Heart right ventricle (tissue), 16 donors: ENCODE results near the gene DOCK1. TPM values are rescaled to one million over a fixed set of nuclear protein-coding genes. Genes with fewer than 3 reads are reported as not detected.

ENCODE experiments used
- ATAC-seq, 8 donors: fragments of 200-7000 bp; cut with Tn5 transposase; one replicate each; pipeline ENCODE4 v1.9.1; 2020; ENCODE audit warnings: mild to moderate bottlenecking in 8 of 8, moderate library complexity in 8 of 8, moderate number of reproducible peaks in 1 of 8
- DNase-seq, 2 donors: peaks; one replicate each; pipeline ENCODE4 v3.0.0-alpha.2; 2020
- H3K27ac ChIP-seq, 10 donors: fragments of 200-600 bp; sonication (generic) in 2 of 10; one replicate each; pipeline versions ENCODE4 v1.5.0 to v1.8.0; 2020 to 2022; ENCODE audit warnings: mild to moderate bottlenecking in 3 of 10
- H3K27me3 ChIP-seq, 7 donors: fragments of 200-600 bp; one replicate each; pipeline ENCODE4 v1.8.0; 2021 to 2022; ENCODE audit warnings: mild to moderate bottlenecking in 2 of 7
- H3K36me3 ChIP-seq, 9 donors: fragments of 200-600 bp; sonication (generic) in 1 of 9; one replicate each; pipeline versions ENCODE4 v1.5.0 to v1.8.0; 2020 to 2022; ENCODE audit warnings: mild to moderate bottlenecking in 2 of 9
- H3K4me1 ChIP-seq, 9 donors: fragments of 200-600 bp; sonication (generic) in 1 of 9; one replicate each; pipeline versions ENCODE4 v1.5.0 to v1.8.0; 2020 to 2022; ENCODE audit warnings: mild to moderate bottlenecking in 4 of 9
- H3K4me3 ChIP-seq, 10 donors: fragments of 200-600 bp; sonication (generic) in 2 of 10; one replicate each; pipeline versions ENCODE4 v1.5.0 to v1.8.0; 2020 to 2022; ENCODE audit warnings: mild to moderate bottlenecking in 7 of 10, moderate library complexity in 2 of 10
- H3K9me3 ChIP-seq, 11 donors: fragments of 200-600 bp in 10 of 11; sonication (generic) in 2 of 11; one replicate each; pipeline versions ENCODE4 v1.5.0 to v1.8.0; 2013 to 2022; ENCODE audit warnings: mild to moderate bottlenecking in 2 of 11, control low read depth in 1 of 11, moderate library complexity in 1 of 11
- CTCF ChIP-seq, 9 donors: fragments of 200-600 bp; sonication (generic) in 2 of 9; IDR thresholded peaks; one replicate each; pipeline versions ENCODE4 v1.5.0 to v1.8.0; 2021 to 2022; ENCODE audit warnings: antibody characterized with exemption in 9 of 9, mild to moderate bottlenecking in 5 of 9, moderate library complexity in 1 of 9
- WGBS, 2 donors: extraction: QIAGEN DNeasy Blood & Tissue Kit; methylation state at CpG; one replicate each; pipeline ENCODE4 v1.1.7; 2013; ENCODE audit warnings: inconsistent platforms in 1 of 2; 5-methylcytosine and 5-hydroxymethylcytosine counted together
- intact Hi-C, 10 donors: fragments of 100-400 bp; cut with DNase I; formaldehyde crosslinking; loops; one replicate each; pipeline versions ENCODE4 v1.11.1 to v1.14.2; 2022
- polyA plus RNA-seq, 2 donors: library from polyadenylated mRNA; stranded (reverse); fragments of 200-250 nt; gene quantifications; one replicate each; pipeline ENCODE4 v1.2.3, GENCODE V29; 2013
- total RNA-seq, 10 donors: library from RNA; stranded (reverse); fragmentation: NEBNext Ultra II Directional in 3 of 10; extraction: Animal tissue kit (Norgen Biotek cat#: 25700) in 3 of 10; gene quantifications; one replicate each; pipeline versions ENCODE4 v1.2.1 to v1.2.4, GENCODE V29; 2021 to 2023
- donor health status: Arrhythmogenic right ventricular cardiomyopathy.
- donor health status: ischemic (EF 13 %, LVEDD 7.1; RV severe dilation, severe dysfunction).
- donor health status: healthy with polysubstance abuse.
- donor health status: DM: no; HTN: yes; CAD: no.
- donor health status: DM: no; HTN: no; CAD: no.
- donor health status: ischemic (EF 25% LVEDD 6.9; RV normal size, moderate dysfunction).
- donor health status: ischemic (EF 25% LVEDD 5.7; RV mildly dilated, moderate dysfunction).
- donor health status: healthy.
- donor health status: DM: yes; HTN: yes; CAD: no.
- donor health status: Ischemic cardiomyopathy.
- donor health status: ischemic (EF 35%, LVEDD 5.7; RV mildly dilated, moderate dysfunction).
- donor health status: nonischemic (EF 11% LVEDD 7.7; RV severe dilation, severe dysfunction).
- donor health status: DM: yes; HTN: yes; CAD: no.
- donor health status: PGD.
- donor health status: ischemic (EF 29% LVEDD 5.4; RV normal size, mild dysfunction).
- donor health status: nonischemic (EF 23%, LVEDD 6.1; RV moderate dilation, normal function).

DOCK1 gene
- total and polyA plus RNA-seq, 12 donors = 7.8 to 26.7 (median 19.8) TPM

GRCh38 chr10:127071126-127071525 lies 165.9 kb downstream of the DOCK1 start:
- ATAC-seq (no peak), DNase-seq (no peak)
- no peak overlapping the region for H3K27ac ChIP-seq
- no peaks in the 10 kb centered on the region for H3K4me1 ChIP-seq
- peaks cover 0 to 90% (median 8%) of the 10 kb centered on the region in 9 donors for H3K36me3 ChIP-seq
- H3K4me3 ChIP-seq = no peak overlapping the region
- intact Hi-C loops = no loop called here
- H3K27me3 ChIP-seq = no peaks in the 10 kb centered on the region
- TF ChIP-seq CTCF (IDR thresholded peaks at IDR 0.05) = no peak
- 82 to 90% methylated on average over 2 of the region's 2 CpGs for WGBS, 2 donors
- no peaks in the 10 kb centered on the region for H3K9me3 ChIP-seq

- DNase-seq (no peak), ATAC-seq (no peak)
- Histone ChIP-seq H3K36me3 (peaks cover 0 to 83% (median 4%) of the 10 kb centered on the region in 9 donors), H3K9me3 (no peaks in the 10 kb centered on the region), H3K27me3 (no peaks in the 10 kb centered on the region), H3K27ac (no peak overlapping the region), H3K4me1 (no peaks in the 10 kb centered on the region), H3K4me3 (no peak overlapping the region)
- TF ChIP-seq CTCF (IDR thresholded peaks at IDR 0.05) = no peak
- 93 to 97% methylated on average over 3 of the region's 3 CpGs for WGBS, 2 donors
- intact Hi-C loops = no loop called here
Measured at GRCh38 chr10:127073666-127074065, 168.4 kb downstream of the DOCK1 start.

GRCh38 chr10:127079392-127079791 lies 174.2 kb downstream of the DOCK1 start:
- peaks cover 0 to 67% (median 4%) of the 10 kb centered on the region in 9 donors for H3K36me3 ChIP-seq
- intact Hi-C loops = loop anchor here in 1 of 10 donors (5.0 kb wide), 1 partner anchor 1043 kb away; no protein-coding TSS in a partner anchor
- DNase-seq (no peak), ATAC-seq (no peak)
- no peak overlapping the region for H3K4me3 ChIP-seq
- no peak overlapping the region for H3K27ac ChIP-seq
- no peak for TF ChIP-seq CTCF (IDR thresholded peaks at IDR 0.05)
- no peaks in the 10 kb centered on the region for H3K9me3 ChIP-seq
- WGBS, 2 donors = 97% methylated on average over 3 of the region's 3 CpGs
- no peaks in the 10 kb centered on the region for H3K27me3 ChIP-seq
- peaks cover 0 to 12% (median 0%) of the 10 kb centered on the region in 9 donors for H3K4me1 ChIP-seq

GRCh38 chr10:127080317-127080716 lies 175.1 kb downstream of the DOCK1 start:
- Histone ChIP-seq H3K27me3 (no peaks in the 10 kb centered on the region), H3K4me3 (no peak overlapping the region)

More at GRCh38 chr10:127080317-127080716, 175.1 kb downstream of the DOCK1 start:
- Histone ChIP-seq H3K4me1 (peaks cover 0 to 12% (median 0%) of the 10 kb centered on the region in 9 donors), H3K36me3 (peaks cover 0 to 63% (median 0%) of the 10 kb centered on the region in 9 donors), H3K27ac (no peak overlapping the region), H3K9me3 (no peaks in the 10 kb centered on the region)
- WGBS, 2 donors = 61 to 72% methylated on average over 4 of the region's 4 CpGs
- intact Hi-C loops = no loop called here
- no peak for ATAC-seq
- no peak for DNase-seq
- TF ChIP-seq CTCF (IDR thresholded peaks at IDR 0.05) = no peak
